Esophagus mucosa (tissue), 1 donor: ENCODE results near the gene C1orf21. TPM values are rescaled to one million over a fixed set of nuclear protein-coding genes. Genes with fewer than 3 reads are reported as not detected.
A peak's percentile ranks its signal among the peaks of the same experiment; 100 is the strongest.
"Not testable (repeated sequence)": the region's sequence is repeated elsewhere in the genome, so short reads cannot be mapped to it uniquely, and the experiment has no call there.

Experiments
- ATAC-seq: fragments of 200-7000 bp; cut with Tn5 transposase; one replicate; pipeline ENCODE4 v1.9.1; 2020
- total RNA-seq: library from RNA; stranded (reverse); gene quantifications from one replicate; pipeline ENCODE4 v1.2.4, GENCODE V29; 2023
- donor health status: DM: yes; HTN: yes; CAD: no.

Gene C1orf21, protein sequence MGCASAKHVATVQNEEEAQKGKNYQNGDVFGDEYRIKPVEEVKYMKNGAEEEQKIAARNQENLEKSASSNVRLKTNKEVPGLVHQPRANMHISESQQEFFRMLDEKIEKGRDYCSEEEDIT
- total RNA-seq = 44.1 TPM

DNA sequence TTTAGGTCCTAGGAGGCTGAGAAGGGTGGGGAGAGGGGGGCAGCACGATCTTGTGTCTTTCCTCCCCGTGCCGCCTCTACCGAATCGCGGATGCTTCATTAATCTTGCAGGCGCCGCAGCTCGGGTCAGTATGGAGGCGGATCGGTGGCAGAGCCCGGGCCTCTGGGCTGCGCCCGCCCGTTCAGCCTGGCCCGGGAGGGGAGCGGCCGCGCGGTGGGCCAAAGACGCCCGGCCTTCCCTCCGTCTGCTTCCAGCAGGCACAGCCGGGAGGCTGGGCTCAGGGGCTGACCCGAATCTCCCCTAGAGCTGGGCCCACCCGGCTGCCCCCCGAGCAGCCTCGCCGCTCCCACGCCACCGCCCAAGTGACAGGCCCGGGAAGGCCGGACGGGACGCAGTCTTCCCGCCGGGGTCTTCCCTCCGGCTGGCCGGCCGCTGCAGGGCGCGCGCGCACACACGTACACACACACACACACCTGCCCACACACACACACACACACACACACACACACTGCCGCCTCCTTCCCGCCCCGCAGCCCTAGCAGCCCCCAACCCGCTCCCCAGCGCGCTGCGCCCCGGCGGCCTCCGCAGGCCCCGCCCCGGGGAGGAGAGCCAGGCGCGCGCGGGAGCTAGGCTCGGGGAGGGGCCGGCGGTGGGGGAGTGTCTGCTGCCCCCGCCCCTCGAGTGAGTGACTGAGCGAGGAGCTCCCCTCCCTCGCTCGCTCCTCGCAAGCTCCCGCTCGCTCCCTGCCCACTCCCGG lies at the start of gene C1orf21:
C1orf21 (plus strand) TSS at position 718 of the 757 bp plus-strand sequence. CDS start 90,481 bp downstream, outside the sequence.
- ATAC-seq = peak; percentile 98

- ATAC-seq = not testable (repeated sequence)
These were observed 49.0 kb upstream of the C1orf21 start for GRCh38 chr1:184337865-184338264.

GRCh38 chr1:184340984-184341383 lies 45.8 kb upstream of the C1orf21 start:
- no peak for ATAC-seq

DNA sequence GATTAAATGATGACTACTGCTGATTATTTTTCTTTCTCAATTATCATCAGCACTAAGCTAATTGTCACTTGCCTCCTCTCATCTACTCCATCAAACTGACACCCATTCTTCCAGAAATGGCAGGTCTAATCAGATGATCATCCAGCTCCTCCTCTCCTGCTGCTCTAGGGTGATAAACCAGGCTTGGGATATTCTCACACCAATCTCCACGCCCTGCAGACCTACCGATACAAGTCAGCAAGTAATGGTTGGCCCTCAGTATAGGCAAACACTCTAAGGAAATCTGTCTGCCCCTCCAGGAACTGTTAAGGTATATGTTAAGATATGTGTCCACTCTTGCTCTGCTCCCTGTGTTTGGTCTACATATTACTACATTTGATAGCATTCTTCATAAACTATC lies 36.3 kb upstream of the C1orf21 start:
- no peak for ATAC-seq

DNA sequence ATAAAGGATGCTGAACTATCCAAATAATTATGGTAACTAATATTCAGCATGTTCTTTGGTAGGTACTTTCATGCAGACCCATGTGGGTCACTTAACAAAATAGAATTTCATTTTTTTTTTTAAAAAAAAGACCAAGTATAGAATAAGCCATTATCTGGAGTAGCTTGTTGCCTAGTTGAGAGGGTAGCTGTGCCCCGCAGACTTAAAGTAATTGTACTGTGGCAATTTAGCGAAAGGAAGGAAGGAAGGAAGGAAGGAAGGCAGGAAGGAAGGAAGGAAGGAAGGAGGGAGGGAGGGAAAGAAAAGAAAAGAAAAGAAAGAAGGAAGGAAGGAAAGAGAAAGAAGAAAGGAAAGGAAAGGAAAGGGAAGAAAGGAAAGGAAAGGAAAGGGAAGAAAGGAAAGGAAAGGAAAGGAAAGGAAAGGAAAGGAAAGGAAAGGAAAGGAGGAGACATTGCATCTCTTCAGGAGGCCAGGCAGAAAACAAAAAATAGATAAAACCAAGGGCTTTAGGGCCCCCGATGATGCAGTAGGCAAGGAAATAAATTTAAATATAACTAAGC lies 35.3 kb upstream of the C1orf21 start:
- no peak for ATAC-seq

GRCh38 chr1:184352776-184353175 lies 34.1 kb upstream of the C1orf21 start:
- ATAC-seq = no peak

GRCh38 chr1:184354719-184355118 lies 32.1 kb upstream of the C1orf21 start:
- ATAC-seq = no peak

GRCh38 chr1:184356891-184357290 lies 29.9 kb upstream of the C1orf21 start:
- ATAC-seq = no peak

DNA sequence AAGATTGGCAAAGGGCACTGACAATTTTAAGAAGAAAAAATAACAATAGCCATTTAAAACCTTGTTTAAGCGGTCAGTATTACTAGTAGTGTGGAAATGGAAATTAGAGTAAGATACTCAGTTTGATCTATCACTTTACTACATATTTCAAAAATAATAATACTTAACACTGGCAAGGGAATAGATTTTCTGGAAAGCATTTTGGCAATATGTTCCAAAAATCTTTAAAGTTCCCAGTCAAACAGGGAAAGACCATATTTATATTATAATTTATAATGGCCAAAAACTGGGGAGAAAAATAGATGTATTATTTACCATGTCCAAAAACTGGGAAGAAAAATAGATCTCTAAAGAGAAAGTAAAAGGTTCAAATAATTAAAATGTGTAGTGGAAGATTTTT lies 28.6 kb upstream of the C1orf21 start:
- no peak for ATAC-seq

DNA sequence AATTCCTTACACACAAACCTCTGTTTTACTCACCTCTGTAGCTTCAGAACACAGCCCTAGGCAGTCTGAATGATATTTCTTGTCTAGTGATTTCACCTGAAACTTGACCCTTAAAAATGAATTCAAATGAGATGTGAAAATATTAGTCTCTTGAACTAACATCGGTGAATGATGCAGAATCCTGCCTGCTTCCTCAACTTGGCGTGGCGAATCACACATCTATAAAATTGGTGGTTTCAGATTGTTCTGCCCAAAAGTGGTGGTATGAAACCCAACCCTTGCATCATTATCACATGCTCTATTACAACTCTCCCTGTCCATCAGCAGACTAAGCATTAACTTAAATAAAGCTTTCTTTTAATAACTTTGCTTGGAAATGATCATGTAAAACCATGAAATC lies 26.9 kb upstream of the C1orf21 start:
- no peak for ATAC-seq

DNA sequence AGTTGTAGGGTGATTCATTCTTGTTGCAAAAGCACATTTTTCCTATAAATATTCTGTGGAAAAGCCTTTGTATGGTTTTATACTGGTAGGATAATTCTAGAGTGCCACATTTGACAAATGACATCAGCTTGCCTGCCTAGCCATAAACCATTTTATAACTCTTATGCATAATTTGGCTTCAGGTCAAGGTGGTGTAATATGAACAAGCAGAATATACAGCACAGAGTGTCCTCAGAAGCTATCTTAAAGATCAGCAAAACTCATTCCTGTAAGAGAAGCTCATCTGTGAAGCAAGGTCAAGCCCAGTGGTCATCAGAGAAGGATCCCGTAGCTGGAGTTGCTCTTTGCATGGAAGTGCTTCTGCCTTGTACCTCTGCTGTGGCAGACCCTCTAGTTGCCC lies 24.0 kb upstream of the C1orf21 start:
- ATAC-seq = no peak

- ATAC-seq = no peak
These were observed 21.1 kb upstream of the C1orf21 start for GRCh38 chr1:184365699-184366098.

DNA sequence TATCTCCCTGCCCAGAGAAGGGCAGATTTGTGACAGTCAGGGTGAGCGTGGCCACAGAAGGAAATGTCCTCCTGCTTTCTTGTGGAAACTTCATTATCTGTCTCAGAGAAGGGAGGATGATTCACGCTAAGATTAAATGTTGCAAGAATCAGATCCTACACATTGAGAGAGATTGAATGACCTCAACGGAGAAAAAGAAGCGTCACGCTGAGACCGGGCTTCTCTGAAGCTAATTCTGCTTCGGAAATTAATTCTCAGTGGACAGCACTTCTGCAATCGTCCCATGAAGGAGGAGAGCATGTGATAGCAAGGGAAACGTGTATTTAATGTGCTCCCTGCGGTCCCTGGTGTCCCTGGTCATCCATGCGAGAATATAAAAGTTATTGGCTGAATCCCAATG lies 19.8 kb upstream of the C1orf21 start:
- ATAC-seq = no peak

DNA sequence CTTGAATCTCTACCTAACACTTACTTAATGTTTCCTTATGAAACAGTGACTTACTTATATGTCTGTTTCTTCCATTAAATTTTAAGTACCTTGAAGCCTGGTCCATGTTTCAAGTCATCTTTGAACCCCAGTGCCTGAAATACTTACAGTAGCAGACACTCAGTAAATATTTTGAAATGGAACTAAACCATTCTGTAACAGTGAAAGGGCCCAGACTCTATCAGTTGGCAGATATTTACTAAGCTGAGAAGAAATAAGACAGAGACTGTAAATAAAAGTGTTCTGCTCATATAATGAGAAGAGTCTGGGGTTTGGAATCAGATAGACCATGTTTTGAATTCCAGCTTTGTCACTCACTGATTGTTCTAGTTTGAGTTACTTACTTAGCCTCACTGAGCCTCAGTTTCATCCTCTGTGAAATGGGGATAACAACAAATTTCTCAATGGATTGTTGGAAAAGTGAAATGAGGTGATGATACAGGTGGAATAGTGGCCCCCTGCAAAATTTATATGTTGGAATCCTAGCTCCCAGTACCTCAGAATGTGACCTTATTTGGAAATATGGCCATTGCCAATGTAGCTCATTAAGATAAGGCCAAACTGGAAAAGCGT lies 19.3 kb upstream of the C1orf21 start:
- ATAC-seq = no peak

DNA sequence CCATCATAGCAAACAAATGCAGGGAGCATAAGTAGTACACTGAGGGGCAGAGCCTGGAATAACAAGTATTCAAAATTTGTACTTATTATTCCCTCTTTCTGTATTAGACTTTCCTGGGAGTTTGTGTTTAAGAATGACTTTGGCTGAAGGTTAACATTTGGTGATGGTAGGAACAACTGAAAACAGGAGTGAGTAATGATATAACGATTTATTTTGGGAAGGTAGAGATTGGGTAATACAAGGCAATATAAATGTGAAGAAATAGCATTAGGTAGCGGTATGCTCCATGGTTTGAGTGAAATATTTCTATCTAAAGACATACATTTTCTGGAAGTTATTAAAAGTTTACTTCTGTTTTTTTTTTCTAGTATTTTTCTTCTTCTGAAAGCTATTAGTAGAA lies 18.5 kb upstream of the C1orf21 start:
- no peak for ATAC-seq

DNA sequence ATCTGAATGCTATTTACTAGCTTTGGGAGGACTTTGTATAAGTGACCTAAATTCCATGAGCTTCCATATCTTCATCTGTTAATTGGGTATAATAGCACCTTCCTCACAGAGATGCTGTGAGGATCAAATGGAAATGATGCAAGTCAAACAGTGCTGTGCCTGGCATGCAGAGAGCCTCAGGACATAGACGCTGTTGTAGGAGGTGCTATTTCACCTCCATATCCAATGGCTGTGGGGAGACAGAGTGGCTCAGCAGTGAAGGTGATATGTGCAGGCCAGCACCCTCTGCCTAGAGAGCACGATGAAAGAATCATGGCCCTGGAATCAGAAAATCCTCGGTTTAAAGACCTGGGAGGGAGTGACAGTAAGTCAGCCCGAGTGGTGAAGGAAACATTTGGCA lies 16.0 kb upstream of the C1orf21 start:
- ATAC-seq = no peak

- no peak for ATAC-seq
These were observed 13.7 kb upstream of the C1orf21 start for GRCh38 chr1:184373155-184373554.

- ATAC-seq = no peak
These were observed 10.5 kb upstream of the C1orf21 start for GRCh38 chr1:184376369-184376768.

GRCh38 chr1:184379111-184379752 lies 7.6 kb upstream of the C1orf21 start:
- ATAC-seq = no peak

DNA sequence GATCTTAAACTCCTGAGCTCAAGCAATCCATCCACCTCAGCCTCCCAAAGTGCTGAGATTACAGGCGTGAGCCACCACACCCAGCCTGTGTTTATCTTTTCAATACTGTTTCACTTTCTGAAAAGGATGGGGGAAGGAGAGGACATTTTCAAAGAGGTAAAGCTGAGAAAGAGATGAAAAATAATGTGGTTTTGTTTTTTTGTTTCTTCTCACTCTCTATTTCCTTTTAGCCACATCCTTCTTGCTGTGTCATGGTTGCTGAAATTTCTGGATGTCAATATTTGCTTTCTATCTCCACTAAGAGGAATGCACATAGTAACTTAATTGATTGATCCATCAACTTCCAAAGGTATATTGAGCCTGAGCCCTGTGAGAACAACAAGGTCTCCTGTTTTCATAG lies 6.4 kb upstream of the C1orf21 start:
- ATAC-seq = no peak

DNA sequence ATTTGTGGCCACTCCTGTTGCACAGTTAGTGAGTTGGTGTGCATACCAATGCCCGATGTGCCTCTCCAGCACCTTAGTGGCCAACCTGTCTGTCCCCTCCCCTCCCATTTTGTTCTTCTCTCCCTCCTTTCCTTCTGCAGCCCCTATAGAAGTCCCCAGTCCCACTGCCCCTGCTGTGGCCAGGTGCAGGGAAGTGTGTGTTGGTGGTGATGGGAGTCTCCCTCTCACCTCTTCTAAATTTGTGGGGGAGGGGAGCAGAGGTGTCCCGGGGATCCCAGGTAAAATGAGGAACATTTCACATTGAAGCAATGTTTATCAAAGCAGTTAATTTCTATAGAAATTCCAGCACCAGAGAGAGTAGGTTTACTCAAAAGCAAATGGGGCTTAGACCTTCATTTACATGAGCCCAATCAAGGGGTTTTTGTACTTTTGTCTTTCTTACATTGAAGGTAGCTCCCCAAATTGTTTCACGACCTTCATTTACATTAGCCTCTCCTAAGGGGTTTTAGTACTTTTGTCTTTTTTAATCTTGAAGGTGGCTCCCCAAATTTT lies 3.0 kb upstream of the C1orf21 start:
- no peak for ATAC-seq

DNA sequence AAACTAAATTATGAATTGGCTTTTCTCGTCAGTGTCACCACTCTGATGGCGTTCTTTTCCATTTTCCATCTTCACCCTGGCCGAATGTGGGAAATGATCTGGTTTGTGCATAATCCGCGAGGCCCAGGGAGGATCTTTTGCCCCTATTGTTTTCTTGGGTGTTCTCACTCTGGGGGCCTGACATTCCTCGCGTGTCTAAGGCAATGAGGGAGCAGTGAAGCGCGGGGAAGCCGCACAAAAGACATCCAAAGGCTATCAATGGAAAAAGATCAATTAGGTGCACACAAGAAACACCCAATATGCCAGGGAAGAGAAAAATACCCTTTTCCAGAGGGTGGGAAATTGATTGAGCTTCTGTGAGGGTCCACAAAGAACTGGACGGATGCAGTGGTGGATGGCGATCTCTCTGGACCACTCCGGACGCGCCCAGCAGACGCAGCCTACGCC lies 941 bp upstream of the C1orf21 start:
- ATAC-seq = no peak

- peak; percentile 10 for ATAC-seq
These were observed 243 bp downstream of the C1orf21 start for GRCh38 chr1:184387069-184387475.
